22Rv1 (cell line): Measurements from ENCODE around the gene ENPP1.

Experiments used
- ZFX ChIP-seq: fragments of 450-650 bp; IDR thresholded peaks from 2 replicates; pipeline ENCODE4 v1.6.1; 2017; ENCODE audit warnings: antibody characterized with exemption, borderline replicate concordance
- TF ChIP-seq, protein P1 (sequence below): fragments of 450-650 bp; IDR thresholded peaks from 2 replicates; pipeline ENCODE4 v1.5.1; 2017; ENCODE audit warnings: mild to moderate bottlenecking

DNA sequence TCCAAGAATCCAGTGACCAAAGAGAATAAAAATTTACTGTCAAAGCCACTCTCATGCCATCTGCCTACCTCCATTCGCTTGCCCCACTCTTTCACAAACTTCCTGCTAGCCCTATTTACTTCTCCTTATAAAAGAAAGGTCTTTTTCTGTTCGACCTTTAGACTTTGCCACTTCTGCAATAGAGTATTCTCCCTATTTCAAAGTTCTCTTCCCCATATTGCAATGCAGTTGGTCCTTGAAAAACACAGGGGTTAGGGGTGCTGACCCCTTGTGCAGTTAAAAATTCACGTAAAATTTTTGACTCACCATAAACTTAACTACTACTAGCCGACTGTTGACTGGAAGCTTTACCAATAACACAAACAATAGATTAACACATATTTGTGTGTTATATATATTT lies 128.3 kb downstream of the ENPP1 start:
- TF ChIP-seq, protein P1, sequence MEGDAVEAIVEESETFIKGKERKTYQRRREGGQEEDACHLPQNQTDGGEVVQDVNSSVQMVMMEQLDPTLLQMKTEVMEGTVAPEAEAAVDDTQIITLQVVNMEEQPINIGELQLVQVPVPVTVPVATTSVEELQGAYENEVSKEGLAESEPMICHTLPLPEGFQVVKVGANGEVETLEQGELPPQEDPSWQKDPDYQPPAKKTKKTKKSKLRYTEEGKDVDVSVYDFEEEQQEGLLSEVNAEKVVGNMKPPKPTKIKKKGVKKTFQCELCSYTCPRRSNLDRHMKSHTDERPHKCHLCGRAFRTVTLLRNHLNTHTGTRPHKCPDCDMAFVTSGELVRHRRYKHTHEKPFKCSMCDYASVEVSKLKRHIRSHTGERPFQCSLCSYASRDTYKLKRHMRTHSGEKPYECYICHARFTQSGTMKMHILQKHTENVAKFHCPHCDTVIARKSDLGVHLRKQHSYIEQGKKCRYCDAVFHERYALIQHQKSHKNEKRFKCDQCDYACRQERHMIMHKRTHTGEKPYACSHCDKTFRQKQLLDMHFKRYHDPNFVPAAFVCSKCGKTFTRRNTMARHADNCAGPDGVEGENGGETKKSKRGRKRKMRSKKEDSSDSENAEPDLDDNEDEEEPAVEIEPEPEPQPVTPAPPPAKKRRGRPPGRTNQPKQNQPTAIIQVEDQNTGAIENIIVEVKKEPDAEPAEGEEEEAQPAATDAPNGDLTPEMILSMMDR: no peak
- no peak for TF ChIP-seq ZFX
